ENCODE measurements around the gene STAP1. TPM values are rescaled to one million over a fixed set of nuclear protein-coding genes. Genes with fewer than 3 reads are reported as not detected.

The STAP1 gene
- total and polyA plus RNA-seq, 4 donors: 0.39 to 2.4 (median 0.56) TPM

DNA sequence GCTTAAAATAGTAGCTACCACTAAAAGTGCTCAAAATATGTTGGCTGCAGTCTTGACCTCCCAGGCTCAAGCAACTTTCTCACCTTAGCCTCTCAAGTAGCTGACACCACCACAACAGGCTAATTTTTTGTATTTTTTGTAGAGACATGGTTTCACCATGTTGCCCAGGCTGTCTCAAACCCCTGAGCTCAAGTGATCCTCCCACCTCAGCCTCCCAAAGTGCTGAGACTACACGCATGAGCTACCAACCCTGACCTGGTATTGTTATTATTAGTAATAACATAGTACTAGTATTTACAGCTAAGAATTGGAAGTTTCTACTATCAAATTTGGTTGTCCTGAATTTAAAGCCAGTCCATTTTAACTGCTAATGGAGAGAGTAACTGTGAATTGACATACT is 18.0 kb downstream of the STAP1 start:
- H3K9me3 ChIP-seq (ENCODE audit: control insufficient read depth in 4 of 4, insufficient read depth in 3 of 4, low read length in 3 of 4): no peaks in the 10 kb centered on the region
- no peak for ATAC-seq (ENCODE audit: insufficient read depth, low FRiP score)
- no peak overlapping the region for H3K9ac ChIP-seq (ENCODE audit: insufficient read depth in 1 of 2, low read length in 2 of 2)
- H3K27ac ChIP-seq (ENCODE audit: low read depth in 1 of 2, low read length in 1 of 2): no peak overlapping the region
- 94 to 96% methylated on average over 1 of the region's 1 CpG for WGBS, 2 donors
- TF ChIP-seq, protein P1, sequence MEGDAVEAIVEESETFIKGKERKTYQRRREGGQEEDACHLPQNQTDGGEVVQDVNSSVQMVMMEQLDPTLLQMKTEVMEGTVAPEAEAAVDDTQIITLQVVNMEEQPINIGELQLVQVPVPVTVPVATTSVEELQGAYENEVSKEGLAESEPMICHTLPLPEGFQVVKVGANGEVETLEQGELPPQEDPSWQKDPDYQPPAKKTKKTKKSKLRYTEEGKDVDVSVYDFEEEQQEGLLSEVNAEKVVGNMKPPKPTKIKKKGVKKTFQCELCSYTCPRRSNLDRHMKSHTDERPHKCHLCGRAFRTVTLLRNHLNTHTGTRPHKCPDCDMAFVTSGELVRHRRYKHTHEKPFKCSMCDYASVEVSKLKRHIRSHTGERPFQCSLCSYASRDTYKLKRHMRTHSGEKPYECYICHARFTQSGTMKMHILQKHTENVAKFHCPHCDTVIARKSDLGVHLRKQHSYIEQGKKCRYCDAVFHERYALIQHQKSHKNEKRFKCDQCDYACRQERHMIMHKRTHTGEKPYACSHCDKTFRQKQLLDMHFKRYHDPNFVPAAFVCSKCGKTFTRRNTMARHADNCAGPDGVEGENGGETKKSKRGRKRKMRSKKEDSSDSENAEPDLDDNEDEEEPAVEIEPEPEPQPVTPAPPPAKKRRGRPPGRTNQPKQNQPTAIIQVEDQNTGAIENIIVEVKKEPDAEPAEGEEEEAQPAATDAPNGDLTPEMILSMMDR (IDR thresholded peaks at IDR 0.05; ENCODE audit: control extremely low read depth, extremely low read depth): no peak
- no peak for DNase-seq
- H3K36me3 ChIP-seq (ENCODE audit: control insufficient read depth in 4 of 4, insufficient read depth in 4 of 4, low read length in 4 of 4): no peaks in the 10 kb centered on the region
- no peaks in the 10 kb centered on the region for H3K27me3 ChIP-seq (ENCODE audit: control insufficient read depth in 3 of 3, insufficient read depth in 3 of 3, low read length in 2 of 3)
- H3K4me3 ChIP-seq: no peak overlapping the region
- no peaks in the 10 kb centered on the region for H3K4me1 ChIP-seq (ENCODE audit: control insufficient read depth in 5 of 5, insufficient read depth in 5 of 5, low read length in 5 of 5)

DNA sequence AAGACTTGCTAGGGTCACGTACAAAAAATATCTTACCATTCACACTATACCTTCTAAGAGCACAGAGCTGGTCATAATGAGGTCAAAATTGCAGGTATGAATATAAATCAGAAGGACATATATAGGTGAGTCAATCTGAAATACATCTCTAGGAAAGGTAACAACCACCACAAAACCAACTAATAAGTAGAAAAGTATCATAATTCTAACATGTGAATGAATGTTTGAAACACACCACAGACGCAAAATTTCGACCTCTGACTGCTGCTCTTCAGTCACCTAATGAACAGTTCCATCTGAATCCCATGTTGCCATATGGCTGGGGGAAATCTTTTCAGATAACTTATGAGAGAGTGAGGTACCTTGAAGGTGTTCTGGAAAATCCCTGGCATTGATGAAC is 22.1 kb downstream of the STAP1 start:
- no peaks in the 10 kb centered on the region for H3K27me3 ChIP-seq (ENCODE audit: control insufficient read depth in 3 of 3, insufficient read depth in 3 of 3, low read length in 2 of 3)
- 97 to 98% methylated on average over 3 of the region's 3 CpGs for WGBS, 2 donors
- no peaks in the 10 kb centered on the region for H3K36me3 ChIP-seq (ENCODE audit: control insufficient read depth in 4 of 4, insufficient read depth in 4 of 4, low read length in 4 of 4)
- no peak overlapping the region for H3K27ac ChIP-seq (ENCODE audit: low read depth in 1 of 2, low read length in 1 of 2)
- ATAC-seq (ENCODE audit: insufficient read depth, low FRiP score): no peak
- H3K4me1 ChIP-seq (ENCODE audit: control insufficient read depth in 5 of 5, insufficient read depth in 5 of 5, low read length in 5 of 5): no peaks in the 10 kb centered on the region
- H3K4me3 ChIP-seq: no peak overlapping the region
- TF ChIP-seq, protein P1 (IDR thresholded peaks at IDR 0.05; ENCODE audit: control extremely low read depth, extremely low read depth): no peak
- no peak overlapping the region for H3K9ac ChIP-seq (ENCODE audit: insufficient read depth in 1 of 2, low read length in 2 of 2)
- no peak for DNase-seq
- H3K9me3 ChIP-seq (ENCODE audit: control insufficient read depth in 4 of 4, insufficient read depth in 3 of 4, low read length in 3 of 4): no peaks in the 10 kb centered on the region

DNA sequence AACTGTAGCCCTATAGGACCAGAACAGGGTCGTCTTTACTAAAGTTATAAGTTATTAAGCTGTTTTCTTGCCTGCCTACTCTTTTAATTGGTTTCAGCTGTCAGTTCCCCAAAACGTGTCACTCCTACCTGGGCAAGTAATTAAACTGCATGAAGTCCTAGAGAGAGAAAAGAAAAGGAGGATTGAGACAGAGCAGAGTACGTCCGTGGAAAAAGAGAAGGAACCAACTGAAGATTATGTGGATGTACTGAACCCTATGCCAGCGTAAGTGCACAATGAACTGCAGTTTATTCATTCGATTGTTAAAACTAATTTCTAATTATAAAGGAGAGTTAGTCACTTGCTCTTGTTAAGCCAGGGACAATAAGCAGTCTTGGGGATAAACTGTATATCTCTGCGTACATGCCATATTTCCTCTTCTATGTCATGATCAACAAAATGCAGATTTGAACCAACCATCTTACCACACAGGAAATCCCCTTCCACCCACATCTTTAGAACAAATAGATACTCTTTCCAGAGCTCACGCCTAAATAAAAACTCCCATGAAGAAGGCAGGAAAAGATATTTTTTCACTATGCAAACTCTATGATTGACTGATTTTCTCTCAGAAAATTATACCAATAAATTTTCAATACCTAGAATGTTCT is 22.8 kb downstream of the STAP1 start:
- H3K9me3 ChIP-seq (ENCODE audit: control insufficient read depth in 4 of 4, insufficient read depth in 3 of 4, low read length in 3 of 4): no peaks in the 10 kb centered on the region
- DNase-seq (no peak), ATAC-seq (ENCODE audit: insufficient read depth, low FRiP score) (no peak)
- H3K4me1 ChIP-seq (ENCODE audit: control insufficient read depth in 5 of 5, insufficient read depth in 5 of 5, low read length in 5 of 5): no peaks in the 10 kb centered on the region
- no peak overlapping the region for H3K4me3 ChIP-seq
- TF ChIP-seq, protein P1 (IDR thresholded peaks at IDR 0.05; ENCODE audit: control extremely low read depth, extremely low read depth): no peak
- no peak overlapping the region for H3K9ac ChIP-seq (ENCODE audit: insufficient read depth in 1 of 2, low read length in 2 of 2)
- H3K27ac ChIP-seq (ENCODE audit: low read depth in 1 of 2, low read length in 1 of 2): no peak overlapping the region
- no peaks in the 10 kb centered on the region for H3K27me3 ChIP-seq (ENCODE audit: control insufficient read depth in 3 of 3, insufficient read depth in 3 of 3, low read length in 2 of 3)
- H3K36me3 ChIP-seq (ENCODE audit: control insufficient read depth in 4 of 4, insufficient read depth in 4 of 4, low read length in 4 of 4): no peaks in the 10 kb centered on the region
- 42 to 64% methylated on average over 8 of the region's 8 CpGs for WGBS, 2 donors

DNA sequence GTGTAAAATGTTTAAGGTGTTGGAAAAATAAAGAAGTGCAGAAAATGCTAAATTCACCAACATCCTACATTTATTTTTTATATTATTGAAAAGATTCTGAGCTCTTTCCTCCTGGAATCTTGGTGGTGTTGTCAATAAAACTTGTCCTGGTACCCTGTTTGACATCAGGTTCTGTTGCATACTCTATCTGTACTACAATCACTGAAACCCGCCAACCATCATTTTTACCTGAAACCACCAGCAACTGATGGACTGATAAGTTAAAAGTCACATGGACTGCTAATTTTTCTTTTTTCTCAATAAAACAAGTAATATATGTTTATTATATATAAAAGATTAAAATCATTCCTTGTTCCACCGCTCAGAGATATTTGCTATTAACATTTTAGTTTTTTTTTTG is 23.4 kb downstream of the STAP1 start:
- Histone ChIP-seq H3K4me1 (ENCODE audit: control insufficient read depth in 5 of 5, insufficient read depth in 5 of 5, low read length in 5 of 5) (no peaks in the 10 kb centered on the region), H3K9me3 (ENCODE audit: control insufficient read depth in 4 of 4, insufficient read depth in 3 of 4, low read length in 3 of 4) (no peaks in the 10 kb centered on the region)
- 44 to 50% methylated on average over 2 of the region's 2 CpGs for WGBS, 2 donors

More for the DNA sequence above, 23.4 kb downstream of the STAP1 start:
- H3K27ac ChIP-seq (ENCODE audit: low read depth in 1 of 2, low read length in 1 of 2): no peak overlapping the region
- H3K4me3 ChIP-seq: no peak overlapping the region
- no peaks in the 10 kb centered on the region for H3K36me3 ChIP-seq (ENCODE audit: control insufficient read depth in 4 of 4, insufficient read depth in 4 of 4, low read length in 4 of 4)
- no peak overlapping the region for H3K9ac ChIP-seq (ENCODE audit: insufficient read depth in 1 of 2, low read length in 2 of 2)
- TF ChIP-seq, protein P1 (IDR thresholded peaks at IDR 0.05; ENCODE audit: control extremely low read depth, extremely low read depth): no peak
- DNase-seq (no peak), ATAC-seq (ENCODE audit: insufficient read depth, low FRiP score) (no peak)
- no peaks in the 10 kb centered on the region for H3K27me3 ChIP-seq (ENCODE audit: control insufficient read depth in 3 of 3, insufficient read depth in 3 of 3, low read length in 2 of 3)

All from lung (tissue), 12 donors.